DOHH2 (cell line): Measurements from ENCODE around the gene SERPING1.

Experiments used
- H3F3A ChIP-seq: fragments of 200-600 bp; sonication (generic), shearing (Covaris generic); 2 replicates; pipeline ENCODE4 v1.6.0; 2016; ENCODE audit warnings: antibody characterized with exemption, mild to moderate bottlenecking; ENCODE audit not compliant: control insufficient read depth, insufficient read depth
- H3K27ac ChIP-seq: fragments of 200-600 bp; sonication (generic); 2 replicates; pipeline ENCODE4 v1.5.1; 2014; ENCODE audit warnings: low read depth, mild to moderate bottlenecking, low read length, moderate library complexity
- H3K27me3 ChIP-seq: fragments of 200-600 bp; sonication (generic); 2 replicates; pipeline ENCODE4 v1.6.1; 2014; ENCODE audit warnings: mild to moderate bottlenecking, low read length, mixed read lengths; ENCODE audit not compliant: control insufficient read depth
- H3K36me3 ChIP-seq: fragments of 200-600 bp; sonication (generic); 2 replicates; pipeline ENCODE4 v1.6.1; 2014; ENCODE audit warnings: mild to moderate bottlenecking, low read length, moderate library complexity, mixed read lengths; ENCODE audit not compliant: control insufficient read depth
- H3K4me1 ChIP-seq: fragments of 200-600 bp; sonication (generic); 2 replicates; pipeline ENCODE4 v1.6.1; 2014; ENCODE audit warnings: mild to moderate bottlenecking, low read length, mixed read lengths; ENCODE audit not compliant: control insufficient read depth
- H3K4me2 ChIP-seq: fragments of 200-600 bp; sonication (generic); 2 replicates; pipeline ENCODE4 v1.6.0; 2014; ENCODE audit warnings: mild to moderate bottlenecking, low read length, moderate library complexity
- H3K4me3 ChIP-seq: fragments of 200-600 bp; sonication (generic); 2 replicates; pipeline ENCODE4 v1.5.1; 2014; ENCODE audit warnings: mild to moderate bottlenecking, low read length, mixed read lengths
- H3K79me2 ChIP-seq: fragments of 200-600 bp; sonication (generic); 2 replicates; pipeline ENCODE4 v1.6.1; 2014; ENCODE audit warnings: mild to moderate bottlenecking, low read length, mixed read lengths; ENCODE audit not compliant: control insufficient read depth
- H3K9me2 ChIP-seq: fragments of 200-600 bp; sonication (generic); replicated peaks from 2 replicates; pipeline ENCODE4 v1.6.1; 2014; ENCODE audit warnings: mild to moderate bottlenecking, low read length, mixed read lengths; ENCODE audit not compliant: control insufficient read depth
- H3K9me3 ChIP-seq: fragments of 200-600 bp; sonication (generic); 2 replicates; pipeline ENCODE4 v1.6.1; 2014; ENCODE audit warnings: antibody characterized with exemption, low read length, mixed read lengths; ENCODE audit not compliant: control insufficient read depth, insufficient read depth
- H4K20me1 ChIP-seq: fragments of 200-600 bp; sonication (generic); 2 replicates; pipeline ENCODE4 v1.6.0; 2014; ENCODE audit warnings: low read depth, mild to moderate bottlenecking, antibody characterized with exemption, low read length, moderate library complexity; ENCODE audit not compliant: control insufficient read depth, insufficient read depth
- EZH2phosphoT487 ChIP-seq: fragments of 200-600 bp; sonication (generic); IDR thresholded peaks from 2 replicates; pipeline ENCODE4 v1.6.1; 2017; ENCODE audit warnings: borderline replicate concordance, mild to moderate bottlenecking, antibody characterized with exemption, low read length, moderate library complexity, mixed read lengths
- TF ChIP-seq, protein P1 (sequence below): fragments of 200-600 bp; sonication (generic); IDR thresholded peaks from one replicate; pipeline ENCODE4 v1.5.1; 2014; ENCODE audit warnings: antibody characterized with exemption, mild to moderate bottlenecking, low read depth, low read length; ENCODE audit not compliant: poor library complexity, severe bottlenecking

Gene SERPING1

GRCh38 chr11:57663975-57664374 is 66.5 kb downstream of the SERPING1 start:
- H3K27me3 ChIP-seq: no peaks in the 10 kb centered on the region
- TF ChIP-seq, protein P1, sequence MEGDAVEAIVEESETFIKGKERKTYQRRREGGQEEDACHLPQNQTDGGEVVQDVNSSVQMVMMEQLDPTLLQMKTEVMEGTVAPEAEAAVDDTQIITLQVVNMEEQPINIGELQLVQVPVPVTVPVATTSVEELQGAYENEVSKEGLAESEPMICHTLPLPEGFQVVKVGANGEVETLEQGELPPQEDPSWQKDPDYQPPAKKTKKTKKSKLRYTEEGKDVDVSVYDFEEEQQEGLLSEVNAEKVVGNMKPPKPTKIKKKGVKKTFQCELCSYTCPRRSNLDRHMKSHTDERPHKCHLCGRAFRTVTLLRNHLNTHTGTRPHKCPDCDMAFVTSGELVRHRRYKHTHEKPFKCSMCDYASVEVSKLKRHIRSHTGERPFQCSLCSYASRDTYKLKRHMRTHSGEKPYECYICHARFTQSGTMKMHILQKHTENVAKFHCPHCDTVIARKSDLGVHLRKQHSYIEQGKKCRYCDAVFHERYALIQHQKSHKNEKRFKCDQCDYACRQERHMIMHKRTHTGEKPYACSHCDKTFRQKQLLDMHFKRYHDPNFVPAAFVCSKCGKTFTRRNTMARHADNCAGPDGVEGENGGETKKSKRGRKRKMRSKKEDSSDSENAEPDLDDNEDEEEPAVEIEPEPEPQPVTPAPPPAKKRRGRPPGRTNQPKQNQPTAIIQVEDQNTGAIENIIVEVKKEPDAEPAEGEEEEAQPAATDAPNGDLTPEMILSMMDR: no peak
- no peak for TF ChIP-seq EZH2phosphoT487
- H3K4me2 ChIP-seq: no peak overlapping the region
- H4K20me1 ChIP-seq: peaks cover 4% of the 10 kb centered on the region
- H3K9me2 ChIP-seq: no peaks in the 10 kb centered on the region
- H3K9me3 ChIP-seq: no peaks in the 10 kb centered on the region
- peaks cover 5% of the 10 kb centered on the region; the same call in 1 of the 2 replicates for H3F3A ChIP-seq
- H3K79me2 ChIP-seq: peaks cover 32% of the 10 kb centered on the region
- H3K27ac ChIP-seq: no peak overlapping the region
- no peak overlapping the region for H3K4me3 ChIP-seq
- peaks cover 42% of the 10 kb centered on the region for H3K36me3 ChIP-seq
- peaks cover 8% of the 10 kb centered on the region for H3K4me1 ChIP-seq
